Head of caudate nucleus (tissue), 42 donors: ENCODE measurements around the gene KRTAP5-3.

Experiments
- DNase-seq, 42 donors: peaks; one replicate each; pipeline versions ENCODE4 v3.0.0 to v3.0.0-alpha.2; 2020 to 2021; ENCODE audit warnings: mixed read lengths in 7 of 42
- intact Hi-C: fragments of 100-400 bp; cut with DNase I; formaldehyde crosslinking; loops from one replicate; pipeline ENCODE4 v1.15.0; 2022

KRTAP5-3 gene, protein sequence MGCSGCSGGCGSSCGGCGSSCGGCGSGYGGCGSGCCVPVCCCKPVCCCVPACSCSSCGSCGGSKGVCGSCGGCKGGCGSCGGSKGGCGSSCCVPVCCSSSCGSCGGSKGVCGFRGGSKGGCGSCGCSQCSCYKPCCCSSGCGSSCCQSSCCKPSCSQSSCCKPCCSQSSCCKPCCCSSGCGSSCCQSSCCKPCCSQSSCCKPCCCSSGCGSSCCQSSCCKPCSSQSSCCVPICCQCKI

GRCh38 chr11:1608363-1608762 lies at the start of gene KRTAP5-3:
TSS of gene KRTAP5-3 (minus strand) at chr11:1608463. CDS start at chr11:1608385, 78 bp downstream.
- intact Hi-C loops, result no loop called here
- no peak for DNase-seq

GRCh38 chr11:1656670-1657069 lies 48.4 kb upstream of the KRTAP5-3 start:
- intact Hi-C loops, result no loop called here

GRCh38 chr11:1656061-1656441 lies 47.8 kb upstream of the KRTAP5-3 start:
- peak in 4 of 42 donors; percentile 2 to 23 (median 10) for DNase-seq
- intact Hi-C loops, result no loop called here

More at GRCh38 chr11:1656670-1657069, 48.4 kb upstream of the KRTAP5-3 start:
- peak in 5 of 42 donors; percentile 4 to 22 (median 6) for DNase-seq

GRCh38 chr11:1655168-1656060 lies 47.2 kb upstream of the KRTAP5-3 start:
- DNase-seq, result peak in 7 of 42 donors; percentile 4 to 29 (median 11)
- intact Hi-C loops, result no loop called here

DNA sequence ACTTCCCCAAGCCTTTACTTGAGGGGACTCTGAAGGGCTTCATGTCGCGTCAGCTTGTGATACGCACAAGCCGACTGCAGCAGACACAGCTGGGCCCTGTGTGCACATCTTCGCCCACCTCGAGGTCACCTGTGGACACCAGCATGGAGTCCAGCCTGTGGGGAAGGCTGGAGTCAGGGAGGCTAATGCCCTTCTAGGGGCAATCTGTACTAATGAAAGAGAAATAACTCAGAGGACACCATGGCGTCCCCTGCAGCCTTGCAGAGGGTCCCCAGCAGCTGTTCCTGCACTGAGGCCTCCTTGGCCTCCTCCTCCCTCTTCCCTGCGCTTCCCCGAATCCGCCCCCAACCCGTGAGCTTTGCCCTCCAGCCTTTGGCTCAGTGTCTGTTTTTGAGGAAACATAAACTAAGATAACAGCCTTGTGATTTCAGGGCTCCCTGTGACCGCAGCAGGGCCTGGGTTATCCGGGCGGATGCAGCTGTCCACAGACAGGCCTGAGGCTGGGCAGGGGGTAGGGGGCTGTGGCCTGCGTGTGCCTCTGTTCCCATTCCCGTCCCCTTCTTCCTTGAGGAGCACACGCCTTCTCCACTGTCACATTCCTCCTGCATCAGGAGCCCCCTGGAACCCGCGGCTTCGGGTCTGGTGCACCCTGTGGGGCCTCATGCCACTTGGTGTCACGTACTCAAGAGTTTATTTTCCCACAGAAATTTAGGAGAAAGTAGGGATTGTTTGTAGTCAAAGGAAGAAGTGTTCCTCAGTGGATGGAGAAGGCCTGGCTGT lies 46.3 kb upstream of the KRTAP5-3 start:
- intact Hi-C loops, result loop anchor here (5.0 kb wide), 2 partner anchors 178 to 498 kb away; partner anchors contain the start of gene SYT8
- DNase-seq, result peak in 3 of 42 donors; percentile 6 to 31 (median 12)

DNA sequence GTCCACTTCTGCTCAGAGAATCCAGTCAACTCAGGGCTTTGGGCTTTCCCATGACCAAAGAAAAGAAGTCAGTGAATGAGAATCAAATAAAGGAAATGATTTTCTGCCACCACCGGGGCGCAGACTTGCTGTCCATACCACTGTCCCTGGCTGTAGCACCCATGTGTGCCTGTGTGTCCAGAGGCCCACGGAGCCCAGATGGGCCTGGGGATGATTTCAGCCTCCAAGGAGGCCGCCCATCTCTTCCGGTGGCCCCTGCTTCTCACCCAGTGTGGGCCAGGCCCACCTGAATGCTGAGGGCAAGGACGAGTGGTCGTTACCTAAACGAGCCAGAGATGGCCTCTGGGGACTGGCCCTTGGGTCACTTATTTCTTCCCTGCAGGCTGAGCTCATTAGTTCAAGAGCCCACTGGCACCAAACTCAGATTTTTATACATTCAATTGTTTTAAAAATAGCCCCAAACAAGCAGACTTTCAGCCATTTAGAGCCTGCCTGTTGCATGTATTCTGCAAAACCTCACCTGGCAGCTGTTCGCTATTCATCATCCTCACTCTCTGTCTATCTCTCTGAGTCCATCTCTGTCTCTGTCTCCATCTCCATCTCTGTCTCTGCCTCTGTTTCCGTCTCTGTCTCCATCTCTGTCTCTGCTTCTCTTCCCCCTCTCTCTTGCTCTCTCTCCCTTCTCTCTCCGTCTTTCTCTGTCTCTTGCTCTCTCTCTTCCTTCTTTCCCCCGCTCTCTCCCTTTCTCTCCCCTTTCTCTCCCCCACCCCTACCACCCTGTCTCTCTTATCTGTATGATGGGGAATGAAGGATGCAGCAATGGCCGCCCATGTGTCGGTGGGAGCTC lies 45.5 kb upstream of the KRTAP5-3 start:
- intact Hi-C loops, result loop anchor here (5.0 kb wide), 2 partner anchors 179 to 499 kb away; partner anchors contain the start of gene SYT8

DNA sequence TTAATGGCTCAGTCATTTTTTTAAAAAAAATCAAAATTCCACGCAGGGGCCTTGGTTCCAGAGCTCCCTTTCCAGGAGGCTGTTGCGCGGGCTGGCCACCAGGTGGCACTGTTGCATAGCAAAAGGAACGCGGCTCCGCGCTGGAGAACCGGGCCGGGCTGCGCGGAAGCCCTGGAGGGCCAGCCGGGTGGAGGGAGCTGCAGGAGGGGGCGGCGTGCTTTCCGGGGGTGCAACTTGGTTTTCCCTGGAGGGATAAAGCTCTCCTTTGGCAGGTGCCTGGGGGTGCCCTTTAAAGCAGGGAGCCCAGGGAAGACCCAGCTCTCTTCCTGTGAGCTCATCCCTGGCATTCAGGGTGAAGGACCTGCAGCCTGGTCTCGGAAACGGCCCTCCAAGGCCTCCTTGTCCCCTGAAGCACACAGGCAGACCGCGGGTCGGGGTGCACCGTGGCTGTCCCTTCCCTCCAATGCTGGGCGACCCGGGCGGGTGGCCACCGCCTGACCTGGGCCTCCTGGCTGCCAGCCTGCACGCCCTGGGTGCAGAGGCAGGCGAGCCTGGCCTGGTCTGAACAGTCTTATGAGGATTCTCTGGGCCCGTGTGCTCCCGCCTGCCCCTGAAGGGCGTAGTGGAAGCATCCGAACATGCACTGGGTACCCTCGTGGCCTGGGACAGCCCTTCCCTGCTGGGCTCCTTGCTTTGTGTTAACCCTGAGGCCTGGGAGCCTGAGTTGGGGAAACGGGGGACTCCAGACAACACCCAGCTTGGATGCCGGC lies 44.7 kb upstream of the KRTAP5-3 start:
- intact Hi-C loops, result loop anchor here (5.0 kb wide), 2 partner anchors 179 to 499 kb away; partner anchors contain the start of gene SYT8
- peak; percentile 71 to 94 (median 87) for DNase-seq

More for the DNA sequence above, 45.5 kb upstream of the KRTAP5-3 start:
- peak in 1 of 42 donors; percentile 11 for DNase-seq

GRCh38 chr11:1652442-1652770 lies 44.1 kb upstream of the KRTAP5-3 start:
- intact Hi-C loops, result loop anchor here (5.0 kb wide), 2 partner anchors 180 to 500 kb away; partner anchors contain the start of gene SYT8

DNA sequence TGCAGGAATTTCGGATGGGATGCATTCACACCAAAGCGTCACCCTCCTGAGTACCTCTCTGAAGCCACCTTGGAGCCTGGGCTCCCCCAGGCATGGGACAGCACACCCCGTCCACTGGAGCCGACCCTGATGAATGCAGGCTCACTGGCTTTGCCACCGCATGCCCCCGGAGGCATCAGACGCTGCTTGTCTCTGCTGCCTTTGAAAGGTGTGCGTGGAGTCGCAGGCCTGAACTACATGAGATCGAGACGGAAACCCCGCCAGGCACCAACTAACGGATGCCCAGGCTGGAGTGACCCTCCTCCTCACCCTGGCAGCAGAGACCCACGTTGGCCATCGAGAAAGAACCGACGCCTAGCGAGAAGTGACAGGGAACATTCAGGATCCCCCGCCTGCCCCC lies 43.8 kb upstream of the KRTAP5-3 start:
- DNase-seq, result peak in 2 of 42 donors; percentile 16 to 42

More at GRCh38 chr11:1652442-1652770, 44.1 kb upstream of the KRTAP5-3 start:
- peak in 2 of 42 donors; percentile 39 to 41 for DNase-seq

GRCh38 chr11:1651411-1651980 lies 43.2 kb upstream of the KRTAP5-3 start:
- intact Hi-C loops, result loop anchor here (5.0 kb wide), 2 partner anchors 181 to 501 kb away; partner anchors contain the start of gene SYT8
- DNase-seq, result peak in 1 of 42 donors; percentile 7

More for the DNA sequence above, 43.8 kb upstream of the KRTAP5-3 start:
- intact Hi-C loops, result loop anchor here (5.0 kb wide), 2 partner anchors 180 to 500 kb away; partner anchors contain the start of gene SYT8

DNA sequence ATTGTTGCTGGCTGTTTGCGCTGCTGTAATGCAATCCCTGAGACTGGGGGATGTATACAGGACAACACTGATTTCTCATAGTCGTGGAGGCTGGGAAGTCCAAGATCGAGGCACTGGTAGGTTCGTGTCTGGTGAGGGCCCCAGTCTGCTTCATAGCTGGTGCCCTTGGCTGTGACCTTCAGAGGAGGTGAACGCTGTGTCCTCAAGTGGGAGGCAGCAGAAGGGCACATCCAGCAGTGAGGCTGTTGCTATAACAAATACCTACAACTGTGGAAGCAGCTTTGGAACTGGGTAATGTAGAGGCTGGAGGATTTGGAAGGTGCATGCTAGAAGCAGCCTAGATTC lies 42.6 kb upstream of the KRTAP5-3 start:
- intact Hi-C loops, result loop anchor here (5.0 kb wide), 2 partner anchors 181 to 501 kb away; partner anchors contain the start of gene SYT8

GRCh38 chr11:1650034-1650917 lies 42.0 kb upstream of the KRTAP5-3 start:
- peak in 1 of 42 donors; percentile 12 for DNase-seq
- intact Hi-C loops, result loop anchor here (5.0 kb wide), 2 partner anchors 182 to 502 kb away; partner anchors contain the start of gene SYT8

More for the DNA sequence above, 42.6 kb upstream of the KRTAP5-3 start:
- DNase-seq, result peak in 1 of 42 donors; percentile 12

GRCh38 chr11:1648653-1649420 lies 40.6 kb upstream of the KRTAP5-3 start:
- peak in 1 of 42 donors; percentile 8 for DNase-seq
- intact Hi-C loops, result no loop called here

DNA sequence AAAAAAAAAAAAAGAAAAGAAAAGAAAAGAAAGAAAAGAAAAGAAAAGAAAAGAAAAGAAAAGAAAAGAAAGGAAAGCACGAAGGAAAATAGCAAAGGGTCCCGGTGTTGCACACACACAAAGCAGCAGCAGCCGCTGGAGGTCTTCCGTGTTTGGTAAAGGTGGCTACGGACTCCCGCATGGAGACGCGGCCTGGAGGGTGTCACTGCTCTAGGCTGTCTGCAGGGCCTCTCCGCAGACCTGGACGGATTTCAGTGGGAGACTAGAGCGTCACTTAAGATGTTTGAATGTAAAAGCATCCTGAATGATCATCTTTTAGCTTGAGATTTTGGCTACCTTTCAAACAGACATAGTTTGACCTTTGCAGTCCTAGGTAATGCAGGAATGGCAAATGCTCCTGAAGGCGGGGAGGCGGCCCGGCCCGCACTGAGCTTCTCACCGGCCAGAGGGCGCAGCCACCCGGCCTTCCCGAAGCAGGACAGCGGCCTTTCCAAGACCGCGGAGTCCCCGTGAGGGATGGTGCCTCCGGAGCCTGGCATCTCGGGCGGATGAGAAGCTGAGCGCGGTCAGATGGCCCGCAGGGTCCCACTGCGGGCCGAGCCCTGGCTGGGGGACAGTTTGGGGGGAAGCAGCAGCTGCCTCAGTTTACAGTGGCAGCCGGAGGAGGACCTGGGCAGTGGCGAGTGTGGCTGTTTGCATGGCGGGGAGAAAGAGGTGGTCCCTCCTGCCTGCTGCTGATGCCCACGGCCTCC lies 39.8 kb upstream of the KRTAP5-3 start:
- intact Hi-C loops, result no loop called here
- no peak for DNase-seq
